Head of caudate nucleus (tissue), 42 donors: ENCODE data around the gene G2E3.
"Not testable (repeated sequence)": the region's sequence is repeated elsewhere in the genome, so short reads cannot be mapped to it uniquely, and the experiment has no call there.

Experiments used
- DNase-seq, 42 donors: peaks; one replicate each; pipeline versions ENCODE4 v3.0.0 to v3.0.0-alpha.2; 2020 to 2021; ENCODE audit warnings: mixed read lengths in 7 of 42
- intact Hi-C: fragments of 100-400 bp; cut with DNase I; formaldehyde crosslinking; loops from one replicate; pipeline ENCODE4 v1.15.0; 2022

G2E3 gene, protein sequence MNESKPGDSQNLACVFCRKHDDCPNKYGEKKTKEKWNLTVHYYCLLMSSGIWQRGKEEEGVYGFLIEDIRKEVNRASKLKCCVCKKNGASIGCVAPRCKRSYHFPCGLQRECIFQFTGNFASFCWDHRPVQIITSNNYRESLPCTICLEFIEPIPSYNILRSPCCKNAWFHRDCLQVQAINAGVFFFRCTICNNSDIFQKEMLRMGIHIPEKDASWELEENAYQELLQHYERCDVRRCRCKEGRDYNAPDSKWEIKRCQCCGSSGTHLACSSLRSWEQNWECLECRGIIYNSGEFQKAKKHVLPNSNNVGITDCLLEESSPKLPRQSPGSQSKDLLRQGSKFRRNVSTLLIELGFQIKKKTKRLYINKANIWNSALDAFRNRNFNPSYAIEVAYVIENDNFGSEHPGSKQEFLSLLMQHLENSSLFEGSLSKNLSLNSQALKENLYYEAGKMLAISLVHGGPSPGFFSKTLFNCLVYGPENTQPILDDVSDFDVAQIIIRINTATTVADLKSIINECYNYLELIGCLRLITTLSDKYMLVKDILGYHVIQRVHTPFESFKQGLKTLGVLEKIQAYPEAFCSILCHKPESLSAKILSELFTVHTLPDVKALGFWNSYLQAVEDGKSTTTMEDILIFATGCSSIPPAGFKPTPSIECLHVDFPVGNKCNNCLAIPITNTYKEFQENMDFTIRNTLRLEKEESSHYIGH

DNA sequence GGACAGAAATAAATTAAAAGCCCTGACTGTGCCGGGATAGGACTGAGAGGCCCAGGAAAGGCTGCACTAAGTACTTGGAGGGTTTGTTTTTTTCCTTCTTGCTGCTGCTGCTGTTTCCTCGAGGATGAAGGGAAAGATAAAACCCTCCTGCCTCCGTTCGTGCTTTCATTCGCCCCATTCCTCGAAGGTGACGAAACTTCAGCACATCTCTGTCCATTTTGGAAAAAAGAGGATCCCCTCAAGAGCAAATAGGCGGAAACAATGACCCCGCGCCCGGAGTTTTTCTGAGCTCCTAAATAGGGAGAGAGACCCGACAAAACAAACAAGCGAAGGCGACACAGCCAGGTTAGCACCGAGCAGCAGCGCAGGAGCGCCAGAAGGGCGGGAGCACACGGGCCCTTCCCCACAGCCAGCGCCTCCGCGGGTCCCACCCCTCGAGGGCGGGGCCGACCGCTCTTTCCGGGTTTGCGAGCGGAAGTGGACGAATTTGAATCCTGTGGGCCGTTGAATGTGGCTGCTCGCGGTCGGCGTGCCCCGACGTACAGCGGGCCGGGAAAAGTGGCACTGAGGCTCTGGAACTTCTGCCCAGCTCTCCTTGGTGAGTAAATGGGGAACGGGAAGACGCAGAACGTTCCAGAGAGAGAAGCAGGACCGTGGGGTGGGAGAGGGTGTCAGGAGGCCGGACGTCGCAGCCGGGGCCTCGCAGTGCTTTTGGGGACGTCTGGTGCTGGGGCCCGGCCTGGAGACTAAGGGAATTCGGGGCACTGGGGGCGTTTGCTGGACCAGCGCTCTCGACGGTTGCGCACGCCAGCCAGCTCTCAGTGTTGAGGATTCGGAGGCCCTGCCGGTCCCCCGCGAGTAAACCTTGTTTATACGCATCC is at the start of gene G2E3:
TSS of gene G2E3 (plus strand) at position 484 of the 881 bp plus-strand sequence. CDS start 21,922 bp downstream, outside the sequence.
- peak; percentile 71 to 94 (median 88) for DNase-seq
- intact Hi-C loops, result no loop called here

DNA sequence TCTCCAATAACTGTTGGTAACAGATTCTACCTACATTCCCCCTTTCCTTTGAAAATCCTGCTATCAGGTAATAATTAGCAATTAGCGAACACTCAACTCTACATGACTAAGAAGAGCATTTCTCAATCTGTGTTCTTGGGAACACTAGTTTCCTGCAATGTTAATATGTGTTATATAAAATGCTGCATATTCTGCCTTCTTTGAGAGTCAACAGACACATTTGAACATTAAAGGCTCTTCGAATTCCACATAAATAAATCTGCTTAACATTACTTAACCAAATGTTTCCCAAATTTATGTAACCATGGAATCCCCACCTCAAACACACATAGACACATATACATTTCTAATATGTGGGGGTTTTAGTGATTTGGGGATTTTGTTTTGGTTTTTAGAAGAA is 41.2 kb upstream of the G2E3 start:
- intact Hi-C loops, result no loop called here
- DNase-seq, result no peak

DNA sequence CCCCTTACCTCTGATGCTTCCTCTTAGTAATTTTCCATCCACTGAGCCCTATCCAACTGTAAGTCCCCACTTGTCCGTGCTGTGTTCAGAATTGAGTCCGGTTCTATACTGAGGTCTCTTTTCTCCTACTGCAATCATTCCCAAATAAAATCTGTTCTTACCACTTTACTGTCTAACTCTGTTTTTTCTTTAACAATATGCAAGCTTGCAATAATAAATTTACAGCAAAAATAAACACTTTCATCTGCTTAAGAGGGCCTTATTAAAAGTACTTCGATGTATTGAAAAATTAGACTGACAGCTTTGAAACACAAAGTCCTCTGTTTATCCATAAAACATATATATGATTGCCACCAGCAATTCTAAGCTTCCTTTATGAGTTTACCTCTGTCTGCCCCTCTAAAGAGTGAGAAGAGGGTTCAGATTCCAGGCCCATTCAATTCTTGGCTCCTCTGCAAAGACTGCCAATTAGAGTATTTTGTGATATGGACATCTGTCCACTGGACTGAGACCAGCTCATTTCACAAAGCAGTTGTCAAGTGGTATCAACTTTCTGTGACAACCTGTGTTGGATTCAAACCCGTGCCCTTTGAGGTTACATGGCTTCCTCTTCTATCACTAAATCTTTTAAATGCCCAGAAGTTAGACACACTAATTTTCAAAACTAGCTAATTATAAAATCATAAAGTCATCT is 39.9 kb upstream of the G2E3 start:
- intact Hi-C loops, result no loop called here
- DNase-seq, result no peak

DNA sequence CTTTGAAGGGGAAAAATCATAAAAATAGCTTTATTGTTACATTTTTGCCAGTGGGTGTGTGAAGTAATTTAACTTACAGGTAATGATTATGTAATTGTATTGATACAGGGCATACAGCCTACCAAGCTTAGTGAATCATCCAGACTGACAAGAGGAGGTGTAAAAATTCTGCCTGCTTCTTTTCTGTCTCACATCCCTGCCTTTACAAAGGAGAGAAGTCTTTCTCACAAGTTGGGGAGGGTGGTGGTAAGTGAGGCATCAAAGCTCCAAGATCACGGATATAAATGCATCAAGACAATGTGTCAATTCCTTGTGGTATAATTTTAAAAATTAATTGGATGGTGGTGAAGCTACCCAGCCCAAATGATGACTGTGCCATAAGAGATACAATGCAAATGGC is 39.0 kb upstream of the G2E3 start:
- intact Hi-C loops, result no loop called here
- DNase-seq, result peak in 22 of 42 donors; percentile 8 to 78 (median 37)

DNA sequence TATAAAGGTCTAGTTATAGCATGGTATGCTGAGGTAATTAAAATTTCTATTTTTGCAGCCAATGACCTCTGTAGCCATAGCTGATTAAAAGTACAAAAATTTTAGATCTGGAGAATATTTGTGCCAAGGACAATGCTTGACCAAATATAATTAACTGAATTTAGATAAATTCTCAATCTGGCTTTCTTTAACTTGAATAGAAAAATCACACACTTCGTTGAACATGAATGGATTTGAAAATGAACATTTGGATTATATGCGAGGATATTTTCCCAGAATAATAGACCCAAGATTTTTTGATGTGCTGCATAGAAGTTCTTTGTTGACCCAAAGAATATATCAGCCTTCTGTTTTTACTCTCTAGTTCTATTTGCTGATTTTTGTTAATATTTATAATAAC is 38.4 kb upstream of the G2E3 start:
- no peak for DNase-seq
- intact Hi-C loops, result no loop called here

DNA sequence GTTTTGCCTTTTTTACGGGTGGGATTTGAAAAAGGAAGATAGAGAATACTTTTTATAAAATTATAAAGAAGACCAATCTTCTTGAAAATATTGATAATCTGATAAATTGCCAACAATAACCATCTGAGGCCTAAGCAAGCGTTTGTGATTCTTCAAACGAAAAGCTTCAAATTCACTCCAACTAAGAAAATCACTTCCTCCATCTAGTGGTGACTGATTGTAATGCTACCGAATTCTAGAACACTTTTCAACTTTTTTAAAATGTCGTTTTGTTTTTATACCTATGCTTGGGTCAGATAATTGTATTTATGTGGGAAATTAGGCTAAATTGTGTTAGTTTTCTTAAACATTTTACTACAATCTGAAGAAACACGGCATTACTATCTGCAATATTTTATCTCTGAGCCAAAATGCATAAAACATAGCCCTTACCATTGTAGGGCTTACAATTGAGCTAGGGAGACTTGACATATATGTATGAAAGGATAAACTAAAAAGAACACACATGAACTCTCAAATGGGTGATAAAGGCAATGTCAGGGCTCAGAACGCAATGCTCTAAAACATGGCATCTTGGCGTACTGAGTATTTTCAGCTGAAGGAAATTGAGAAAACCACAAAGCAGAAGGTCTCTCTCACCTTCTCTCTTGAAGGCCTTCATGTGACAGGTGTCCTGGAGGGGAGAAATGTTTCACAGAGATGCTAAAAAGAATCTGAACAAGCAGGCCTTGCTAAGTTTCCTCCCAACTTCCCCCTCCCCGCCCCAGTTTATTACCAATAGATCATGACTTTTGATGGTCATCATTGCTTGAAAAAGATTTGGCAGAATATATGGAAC is 36.8 kb upstream of the G2E3 start:
- DNase-seq, result peak in 1 of 42 donors; percentile 25
- intact Hi-C loops, result no loop called here

DNA sequence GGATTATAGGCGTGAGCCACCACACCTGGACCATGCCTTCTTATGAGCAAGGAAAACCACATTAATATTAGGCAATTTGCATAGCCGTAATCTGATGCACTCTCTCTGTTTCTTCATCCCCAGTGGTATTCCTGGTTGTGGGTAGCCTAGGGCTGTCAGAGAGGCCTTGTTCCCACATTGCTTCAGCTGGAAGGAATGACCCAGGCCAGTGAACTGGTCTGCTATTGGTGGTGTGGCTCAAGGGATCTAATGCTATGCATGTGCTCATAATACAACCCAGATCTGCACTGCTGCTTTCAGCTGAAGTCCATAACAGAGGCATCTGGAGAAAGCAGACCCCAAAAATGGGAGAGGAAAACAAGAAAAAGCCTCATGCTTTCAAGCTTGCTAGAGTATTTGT is 33.1 kb upstream of the G2E3 start:
- intact Hi-C loops, result no loop called here
- no peak for DNase-seq

DNA sequence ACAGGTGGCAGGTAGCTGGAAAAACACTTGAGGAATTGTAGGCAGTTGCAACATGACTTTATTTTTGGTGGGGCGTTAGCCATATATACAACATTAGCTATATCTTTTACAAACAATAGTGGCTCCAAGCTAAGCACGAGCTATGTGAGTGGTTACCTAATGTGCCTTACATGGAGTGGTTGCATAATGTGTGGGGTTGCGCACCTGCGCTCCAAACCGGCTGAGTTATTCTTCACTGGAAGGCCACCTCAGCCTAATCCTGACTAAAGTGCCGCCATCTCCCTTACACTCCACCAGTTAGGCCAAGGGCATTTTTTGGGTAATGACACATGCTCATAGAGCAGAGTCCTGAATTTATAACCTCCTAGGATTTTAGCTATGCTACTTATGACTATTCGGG is 31.8 kb upstream of the G2E3 start:
- no peak for DNase-seq
- intact Hi-C loops, result no loop called here

DNA sequence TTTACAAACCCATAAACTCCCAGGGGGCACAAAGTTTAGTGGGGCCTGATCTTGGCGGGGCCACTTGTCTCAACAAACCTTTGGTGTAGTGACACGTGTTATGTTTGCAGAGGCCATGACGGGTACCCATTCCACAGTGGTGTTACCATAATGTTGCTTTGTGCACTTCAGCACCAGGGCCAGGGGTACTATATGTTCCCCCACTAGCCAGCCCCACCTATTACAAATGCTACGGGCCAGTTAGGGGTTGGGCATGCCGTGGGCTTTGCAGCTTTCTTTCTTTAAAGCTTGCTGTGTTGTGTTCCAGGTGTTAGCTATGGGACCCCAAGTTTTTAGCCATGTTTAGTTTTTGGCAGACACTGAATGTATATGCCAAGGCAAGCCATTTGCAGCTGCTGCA is 30.8 kb upstream of the G2E3 start:
- intact Hi-C loops, result no loop called here
- DNase-seq, result no peak

DNA sequence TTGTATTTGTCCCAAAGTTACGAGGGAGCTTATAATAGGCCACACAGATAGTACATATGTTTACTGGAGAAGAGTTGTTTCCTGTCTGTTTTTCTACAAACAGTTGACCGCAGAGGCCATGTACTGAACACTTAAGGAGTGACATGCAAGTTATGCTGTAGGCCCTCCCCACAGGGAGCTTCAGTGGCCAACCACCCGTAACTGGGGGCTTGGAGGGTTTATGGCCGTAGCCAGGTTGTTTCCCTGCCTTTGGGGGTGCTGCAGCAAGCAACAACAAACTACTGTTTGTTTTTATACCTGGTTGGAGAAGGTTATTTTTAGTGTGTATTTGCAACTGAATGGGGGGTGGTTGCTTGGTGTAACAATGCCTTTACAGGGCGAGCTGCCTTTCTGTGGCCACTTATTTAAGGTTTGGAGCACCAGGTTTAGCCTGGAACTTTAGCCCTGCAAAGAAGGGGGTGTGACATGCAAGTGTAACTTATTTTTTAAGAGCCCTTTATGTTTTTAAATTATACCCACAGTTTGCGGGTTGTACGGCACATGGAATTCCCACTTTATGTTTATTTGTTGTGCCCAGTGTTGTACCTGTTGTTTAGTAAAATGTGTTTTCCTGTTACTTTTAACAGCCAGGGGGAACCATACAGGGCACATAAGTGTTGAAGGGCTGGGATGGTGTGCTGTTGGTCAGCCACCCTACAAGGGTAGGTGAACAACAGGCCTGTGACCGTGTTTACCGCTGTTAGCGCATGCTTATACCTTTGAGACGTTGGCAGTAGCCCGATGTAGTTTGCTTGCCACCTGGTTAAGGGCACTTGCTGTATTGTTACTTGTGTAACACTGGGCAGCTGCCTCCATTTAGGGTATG is 29.9 kb upstream of the G2E3 start:
- intact Hi-C loops, result no loop called here

DNA sequence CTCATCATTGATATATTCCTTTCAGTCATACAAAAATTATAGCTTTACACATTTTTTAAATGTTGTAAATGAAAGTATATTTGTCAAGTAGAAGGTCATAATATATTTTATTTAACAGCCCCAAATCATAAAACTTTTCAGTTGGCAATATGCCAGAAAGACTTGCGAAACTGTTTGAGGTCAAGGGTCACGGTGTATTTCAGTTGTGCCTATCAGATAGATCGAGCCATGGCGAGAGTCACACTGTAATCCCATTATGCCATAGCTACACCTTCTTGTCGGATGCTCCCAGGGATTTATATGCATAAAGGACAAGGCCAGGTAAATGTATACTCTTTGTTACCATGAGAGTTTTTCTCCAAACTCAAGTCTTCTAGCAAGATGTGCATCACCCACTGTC is 26.7 kb upstream of the G2E3 start:
- intact Hi-C loops, result no loop called here

More for the DNA sequence above, 29.9 kb upstream of the G2E3 start:
- no peak for DNase-seq

DNA sequence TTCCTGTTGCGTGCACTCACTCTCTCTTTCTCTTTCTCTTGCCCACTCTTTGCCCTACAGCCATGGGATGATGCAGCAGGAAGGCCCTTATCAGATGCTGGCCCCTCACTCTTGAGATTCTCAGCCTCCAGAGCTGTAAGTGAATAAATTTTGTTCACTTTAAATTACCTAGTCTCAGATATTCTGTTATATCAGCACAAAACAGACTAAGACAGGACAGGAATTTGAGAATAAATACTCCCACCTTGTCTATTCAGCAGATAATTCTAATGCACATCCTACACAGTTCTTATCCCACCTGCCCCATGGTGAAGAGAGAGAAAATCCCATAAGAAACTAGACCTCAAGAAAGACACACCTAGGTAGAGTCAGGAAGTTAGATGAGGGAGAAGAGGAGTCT is 25.8 kb upstream of the G2E3 start:
- intact Hi-C loops, result no loop called here
- DNase-seq, result no peak

More for the DNA sequence above, 26.7 kb upstream of the G2E3 start:
- no peak for DNase-seq

DNA sequence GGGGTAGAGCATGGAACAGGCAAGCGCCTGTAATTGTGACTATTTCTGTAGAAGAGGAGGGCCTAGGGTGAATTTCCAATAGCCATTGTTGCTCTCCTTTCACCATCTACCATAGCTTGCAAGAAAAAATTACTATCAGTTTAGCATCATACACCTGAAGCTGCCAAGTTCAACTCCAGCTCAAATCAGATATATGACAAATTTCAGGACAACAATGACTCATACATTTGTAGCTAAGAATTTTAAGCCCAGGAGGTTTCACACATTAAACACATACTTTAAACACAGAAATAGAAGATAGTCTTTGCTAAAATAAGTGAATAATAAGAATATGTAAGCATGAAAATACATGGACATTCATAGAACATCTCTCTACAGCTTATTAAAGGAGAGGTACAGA is 17.6 kb upstream of the G2E3 start:
- DNase-seq, result no peak
- intact Hi-C loops, result no loop called here

DNA sequence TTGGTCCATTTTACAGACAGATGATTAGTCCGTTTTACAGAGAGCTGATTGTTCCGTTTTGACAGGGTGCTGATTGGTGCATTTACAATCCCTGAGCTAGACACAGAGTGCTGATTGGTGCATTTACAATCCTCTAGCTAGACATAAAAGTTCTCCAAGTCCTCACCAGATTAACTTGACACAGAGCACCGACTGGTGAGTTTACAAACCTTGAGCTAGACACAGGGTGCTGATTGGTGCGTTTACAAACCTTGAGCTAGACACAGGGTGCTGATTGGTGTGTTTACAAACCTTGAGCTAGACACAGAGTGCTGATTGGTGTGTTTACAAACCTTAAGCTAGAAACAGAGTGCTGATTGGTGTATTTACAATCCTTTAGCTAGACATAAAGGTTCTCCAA is 12.2 kb upstream of the G2E3 start:
- DNase-seq, intact Hi-C loops: not testable (repeated sequence)

DNA sequence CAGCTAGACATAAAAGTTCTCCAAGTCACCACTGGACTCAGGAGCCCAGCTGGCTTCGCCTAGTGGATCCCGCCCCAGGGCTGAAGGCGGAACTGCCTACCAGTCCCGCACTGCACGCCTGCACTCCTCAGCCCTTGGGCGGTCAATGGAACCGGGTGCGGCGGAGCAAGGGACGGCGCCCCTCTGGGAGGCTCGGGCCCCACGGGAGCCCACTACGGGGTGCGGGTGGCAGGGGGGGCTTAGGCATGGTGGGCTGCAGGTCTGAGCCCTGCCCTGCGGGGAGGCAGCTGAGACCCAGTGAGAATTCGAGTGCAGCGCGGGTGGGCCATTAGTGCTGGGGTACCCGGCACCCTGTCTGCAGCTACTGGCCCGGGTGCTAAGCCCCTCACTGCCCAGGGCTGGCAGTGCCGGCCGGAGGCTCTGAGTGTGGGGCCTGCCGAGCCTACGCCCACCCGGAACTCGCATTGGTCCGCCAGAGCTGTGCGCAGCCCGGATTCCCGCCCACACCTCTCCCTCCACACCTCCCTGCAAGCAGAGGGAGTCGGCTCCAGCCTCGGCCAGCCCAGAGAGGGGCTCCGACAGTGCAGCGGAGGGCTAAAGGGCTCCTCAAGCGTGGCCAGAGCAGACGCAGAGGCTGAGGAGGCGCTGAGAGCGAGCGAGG is 11.4 kb upstream of the G2E3 start:
- no peak for DNase-seq
- intact Hi-C loops, result no loop called here

DNA sequence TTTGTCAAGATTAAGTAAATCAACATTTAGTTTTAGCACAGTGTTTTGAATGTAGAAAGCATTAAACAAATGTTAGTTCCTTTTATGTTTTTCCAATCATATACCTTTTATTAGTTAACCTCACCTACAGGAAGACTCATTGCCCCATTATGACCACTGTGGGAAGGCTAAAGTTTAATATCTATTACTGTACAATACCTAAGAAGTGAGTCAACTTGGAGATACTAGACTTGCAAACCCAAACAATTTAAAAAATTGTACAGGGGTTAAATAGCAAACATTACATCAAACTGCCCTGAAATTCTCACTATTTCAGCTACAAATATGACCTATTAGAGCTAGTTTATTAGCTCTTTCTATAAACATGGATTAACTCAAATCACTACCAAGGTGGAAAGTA is 8.6 kb upstream of the G2E3 start:
- DNase-seq, result no peak
- intact Hi-C loops, result no loop called here

DNA sequence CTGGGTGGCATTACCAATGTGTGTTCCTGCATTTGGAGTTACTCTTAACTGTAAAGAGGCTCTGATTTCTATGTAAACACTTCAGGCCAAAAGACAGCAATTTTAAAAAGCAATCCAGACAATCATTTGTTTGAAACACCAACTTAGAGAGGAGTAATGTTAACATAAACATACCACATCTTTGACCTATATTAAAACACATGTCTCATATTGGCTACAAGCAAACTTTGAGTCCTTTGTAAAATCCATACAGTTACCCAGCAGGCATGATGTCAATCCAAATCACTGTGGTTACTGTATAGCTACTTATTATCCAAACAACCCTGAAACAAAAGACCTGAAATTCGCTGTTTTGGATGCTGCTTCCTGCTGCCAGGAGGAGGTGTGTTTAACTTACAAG is 7.5 kb upstream of the G2E3 start:
- intact Hi-C loops, result no loop called here
- DNase-seq, result no peak
